NAMALWA (cell line): ENCODE results near the gene BICDL2.
"Not testable (repeated sequence)": the region's sequence is repeated elsewhere in the genome, so short reads cannot be mapped to it uniquely, and the experiment has no call there.

Source experiments
- DNase-seq: peaks from one replicate; pipeline ENCODE4 v3.0.0-alpha.2; 2015; ENCODE audit warnings: low spot score

Gene BICDL2

DNA sequence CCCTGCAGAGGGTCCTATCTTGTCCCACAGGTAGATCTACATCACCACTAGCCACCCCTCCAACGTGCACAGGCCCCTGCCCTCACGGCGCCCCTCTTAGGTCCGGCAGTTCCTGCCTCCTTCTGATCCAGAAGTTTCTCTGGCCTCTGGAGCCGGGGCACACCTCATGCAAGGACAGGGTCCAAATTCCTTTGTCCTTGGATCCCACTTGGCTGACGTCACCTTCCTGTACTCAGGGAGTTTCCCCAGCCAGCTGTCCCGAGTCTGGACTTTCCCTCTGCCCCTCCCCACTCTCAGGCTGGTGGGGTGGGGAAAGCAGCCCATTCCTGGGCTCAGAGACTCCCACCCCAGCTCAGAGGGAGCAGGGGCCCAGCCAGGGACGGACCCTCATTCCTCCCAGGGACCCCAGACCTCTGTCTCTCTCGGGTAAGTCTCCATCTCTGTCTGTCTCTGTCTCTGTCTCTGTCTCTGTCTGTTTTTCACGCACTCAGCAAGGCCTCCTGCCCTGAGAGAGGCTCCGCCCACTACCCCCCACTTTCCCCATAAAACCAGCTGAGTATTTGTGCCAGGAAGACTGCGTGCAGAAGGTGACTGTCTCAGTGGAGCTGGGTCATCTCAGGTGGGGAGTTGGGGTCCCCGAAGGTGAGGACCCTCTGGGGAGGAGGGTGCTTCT lies 28.5 kb upstream of the BICDL2 start, which contains the start of gene IL32:
IL32 (plus strand) TSS at position 572 of the 673 bp plus-strand sequence. CDS start 172 bp downstream, outside the sequence.
- no peak for DNase-seq

DNA sequence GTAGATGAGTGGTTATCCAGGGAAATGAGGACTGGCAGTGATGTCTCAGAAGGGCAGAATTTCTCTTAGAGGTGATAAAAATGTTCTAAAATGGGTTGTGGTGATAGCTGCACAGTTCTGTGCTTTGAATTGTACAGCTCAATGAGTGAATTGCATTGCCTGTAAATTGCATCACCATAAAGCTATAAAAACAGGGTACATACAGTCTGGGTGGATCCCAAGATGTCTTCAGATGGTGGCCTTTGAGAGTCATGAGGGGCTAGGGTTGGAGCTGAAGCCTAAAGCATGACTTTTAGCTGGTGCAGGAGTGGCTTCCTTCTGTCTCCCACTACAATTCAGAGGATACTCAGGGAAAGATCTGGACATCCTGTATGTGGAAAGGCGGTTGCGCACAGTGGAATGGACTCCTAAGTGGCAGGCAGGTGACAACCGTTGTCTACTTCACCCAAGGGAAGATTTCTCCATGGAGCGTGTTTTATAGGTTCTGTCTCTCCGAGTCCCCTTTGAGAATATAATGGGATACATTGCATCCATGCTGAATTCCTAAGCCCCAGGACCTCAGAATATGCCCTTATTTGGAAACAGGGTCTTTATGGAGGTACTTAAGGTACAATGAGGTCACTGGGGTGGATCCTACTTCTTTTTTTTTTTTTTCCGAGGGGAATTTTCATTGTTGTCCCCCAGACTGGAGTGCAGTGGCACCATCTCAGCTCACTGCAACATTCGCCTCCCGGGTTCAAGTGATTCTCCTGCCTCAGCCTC lies 27.1 kb upstream of the BICDL2 start:
- no peak for DNase-seq

DNA sequence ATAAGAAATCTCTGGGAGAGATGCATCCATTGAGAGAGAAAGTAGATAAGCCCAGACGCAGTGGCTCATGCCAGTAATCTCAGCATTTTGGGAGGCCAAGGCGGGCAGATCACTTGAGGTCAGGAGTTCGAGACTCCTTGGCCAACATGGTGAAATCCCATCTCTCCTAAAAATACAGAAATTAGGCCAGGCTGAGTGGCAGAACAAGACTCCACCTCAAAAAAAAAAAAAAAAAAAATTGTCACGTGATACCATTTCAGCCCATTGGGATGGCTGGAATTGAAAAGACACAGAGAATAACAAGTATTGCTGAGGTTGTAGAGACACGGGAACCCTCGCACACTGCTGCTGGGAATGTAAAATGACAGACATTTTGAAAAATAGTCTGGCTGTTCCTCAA lies 25.8 kb upstream of the BICDL2 start:
- no peak for DNase-seq

DNA sequence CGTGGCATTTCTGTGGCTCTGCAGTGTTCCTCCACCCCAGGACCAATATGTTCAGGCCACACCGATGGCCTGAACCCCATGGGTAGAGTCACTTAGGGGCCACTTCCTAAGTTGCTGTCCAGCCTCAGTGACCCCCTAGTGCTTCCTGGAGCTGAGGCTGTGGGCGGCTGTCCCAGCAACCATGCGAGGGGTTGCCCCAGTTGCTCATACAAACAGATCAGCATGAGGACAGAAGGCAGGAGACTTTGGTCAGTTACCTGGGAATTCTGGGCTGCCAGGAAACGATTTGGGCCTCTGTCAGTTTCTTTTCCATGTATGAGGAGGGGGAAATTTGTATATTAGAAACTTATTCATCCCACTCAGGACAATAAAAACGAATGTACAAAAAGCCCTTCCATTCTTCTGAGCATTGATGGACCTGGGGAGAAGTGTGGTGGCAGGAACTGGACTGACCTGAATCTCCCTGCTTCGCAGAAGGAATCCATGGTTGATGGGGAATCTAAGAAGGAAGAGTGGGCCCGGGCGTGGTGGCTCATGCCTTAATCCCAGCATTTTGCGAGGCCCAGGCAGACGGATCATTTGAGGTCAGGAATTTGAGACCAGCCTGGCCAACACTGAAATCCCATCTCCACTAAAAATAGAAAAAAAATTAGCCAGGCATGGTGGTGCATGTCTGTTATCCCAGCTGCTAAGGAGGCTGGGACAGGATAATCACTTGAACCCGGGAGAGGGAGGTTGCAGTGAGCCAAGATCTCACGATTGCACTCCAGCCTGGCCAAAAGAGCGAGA lies 23.8 kb upstream of the BICDL2 start:
- DNase-seq, result no peak

DNA sequence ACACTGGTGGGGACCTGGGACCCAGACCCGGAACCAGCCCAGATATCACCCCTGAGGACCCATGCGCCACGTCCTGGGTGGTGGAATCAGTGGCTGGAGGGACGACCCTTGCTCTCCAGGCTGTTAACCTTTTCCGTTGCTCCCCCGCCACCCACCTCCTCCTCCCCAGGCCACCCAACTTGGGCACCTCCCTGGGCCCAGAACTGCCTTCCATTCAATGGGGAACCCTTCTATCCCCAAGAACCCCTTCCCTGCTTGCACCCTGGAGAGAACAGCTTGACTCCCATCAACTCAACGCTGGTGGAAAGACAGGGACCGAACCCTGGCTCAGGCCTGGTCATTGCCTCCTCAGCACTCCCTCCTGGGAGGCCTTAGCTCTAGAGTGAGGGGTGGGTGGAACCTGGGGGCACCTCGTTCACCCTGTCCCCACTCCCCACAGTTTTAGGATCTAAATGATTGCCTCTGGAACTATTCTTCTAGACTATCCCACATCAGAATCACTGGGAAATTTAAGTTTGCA lies 23.0 kb upstream of the BICDL2 start:
- no peak for DNase-seq

DNA sequence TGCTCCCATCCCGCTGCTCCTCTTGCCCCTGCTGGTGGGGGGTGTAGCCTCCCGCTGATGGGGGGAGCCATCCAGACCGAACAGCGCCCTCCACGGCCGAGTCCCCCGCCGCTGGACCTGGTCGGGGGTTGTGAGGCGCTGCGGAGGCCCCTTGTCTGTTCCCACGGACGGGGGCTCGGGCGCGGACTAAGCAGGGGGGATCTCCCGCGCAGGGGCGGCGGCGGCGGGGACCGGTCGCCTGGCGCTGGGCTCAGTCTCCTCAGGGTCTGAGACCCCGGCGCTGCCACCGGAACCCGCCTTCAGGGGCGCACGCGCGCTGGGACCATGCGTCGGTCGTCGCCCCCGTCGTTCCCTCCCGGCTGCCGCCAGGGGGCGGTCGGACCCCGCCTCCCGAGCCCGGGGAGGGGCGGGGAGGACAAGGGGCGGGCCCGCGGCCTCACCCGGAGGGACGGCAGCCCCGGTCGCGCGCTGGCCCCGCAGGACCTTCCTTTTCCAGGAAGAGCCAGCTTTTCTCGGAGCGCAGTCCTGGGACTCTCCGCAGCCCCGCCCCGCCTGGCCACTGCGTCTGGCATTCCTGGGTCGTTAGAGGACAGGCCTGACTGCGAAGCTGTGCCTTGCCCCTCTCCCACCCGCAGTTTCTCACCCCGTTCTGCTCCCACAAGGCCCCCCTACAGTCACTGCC lies 22.4 kb upstream of the BICDL2 start:
- DNase-seq, result peak; percentile 90

DNA sequence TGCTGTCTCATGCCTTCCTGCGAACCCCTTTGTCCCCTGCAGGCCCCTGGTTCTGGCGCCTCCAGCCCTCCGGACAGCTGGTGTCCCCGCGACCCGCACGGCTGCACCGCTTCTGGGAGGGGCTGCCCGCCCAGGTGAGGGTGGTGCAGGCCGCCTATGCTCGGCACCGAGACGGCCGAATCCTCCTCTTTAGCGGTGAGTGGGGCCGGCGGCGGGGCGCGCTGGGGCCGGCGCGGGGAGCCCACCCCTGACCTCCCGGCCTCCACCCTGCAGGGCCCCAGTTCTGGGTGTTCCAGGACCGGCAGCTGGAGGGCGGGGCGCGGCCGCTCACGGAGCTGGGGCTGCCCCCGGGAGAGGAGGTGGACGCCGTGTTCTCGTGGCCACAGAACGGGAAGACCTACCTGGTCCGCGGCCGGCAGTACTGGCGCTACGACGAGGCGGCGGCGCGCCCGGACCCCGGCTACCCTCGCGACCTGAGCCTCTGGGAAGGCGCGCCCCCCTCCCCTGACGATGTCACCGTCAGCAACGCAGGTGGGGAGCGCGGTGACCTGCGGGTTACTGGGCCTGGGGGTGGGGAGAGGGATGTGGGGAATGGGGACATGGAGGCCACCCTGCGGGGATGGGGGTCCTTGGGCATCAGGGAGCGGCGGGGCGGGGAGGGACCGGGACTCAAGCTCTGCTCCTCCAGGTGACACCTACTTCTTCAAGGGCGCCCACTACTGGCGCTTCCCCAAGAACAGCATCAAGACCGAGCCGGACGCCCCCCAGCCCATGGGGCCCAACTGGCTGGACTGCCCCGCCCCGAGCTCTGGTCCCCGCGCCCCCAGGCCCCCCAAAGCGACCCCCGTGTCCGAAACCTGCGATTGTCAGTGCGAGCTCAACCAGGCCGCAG lies 21.6 kb upstream of the BICDL2 start:
- DNase-seq, result peak; percentile 65

DNA sequence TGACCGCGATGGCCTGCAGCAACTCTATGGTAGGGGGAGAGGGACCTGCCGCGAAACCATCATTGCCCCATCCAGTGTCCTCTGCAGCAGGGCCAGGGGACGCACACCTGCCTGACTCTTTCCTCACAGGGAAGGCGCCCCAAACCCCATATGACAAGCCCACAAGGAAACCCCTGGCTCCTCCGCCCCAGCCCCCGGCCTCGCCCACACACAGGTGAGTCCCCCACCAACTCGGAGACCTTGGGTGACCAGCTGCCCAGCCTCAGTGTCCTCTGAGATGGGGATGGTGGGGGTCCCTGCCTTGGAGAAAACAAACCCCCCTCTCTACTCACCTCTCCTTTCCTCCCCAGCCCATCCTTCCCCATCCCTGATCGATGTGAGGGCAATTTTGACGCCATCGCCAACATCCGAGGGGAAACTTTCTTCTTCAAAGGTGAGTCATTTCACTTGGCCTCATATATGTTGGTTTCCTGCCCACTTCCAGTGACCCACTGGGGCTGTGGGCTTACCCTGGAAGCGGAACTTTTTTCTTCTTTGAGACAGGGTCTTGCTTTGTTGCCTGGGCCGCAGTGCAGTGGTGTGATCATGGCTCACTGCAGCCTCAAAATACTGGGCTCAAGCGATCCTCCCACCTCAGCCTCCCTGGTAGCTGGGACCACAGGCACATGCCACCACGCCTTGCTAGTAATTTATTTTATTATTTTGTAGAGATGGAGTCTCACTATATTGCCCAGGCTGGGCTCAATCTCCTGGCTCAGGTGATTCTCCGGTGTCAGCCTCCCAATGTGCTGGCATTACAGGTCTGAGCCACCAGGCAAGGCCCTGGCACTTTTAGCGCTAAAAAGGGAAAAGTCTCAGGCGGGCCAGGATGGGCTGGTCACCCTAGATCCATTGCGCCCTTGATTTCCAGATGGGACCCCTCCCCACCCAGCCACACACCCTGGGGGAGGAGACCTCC lies 20.7 kb upstream of the BICDL2 start:
- DNase-seq, result no peak

DNA sequence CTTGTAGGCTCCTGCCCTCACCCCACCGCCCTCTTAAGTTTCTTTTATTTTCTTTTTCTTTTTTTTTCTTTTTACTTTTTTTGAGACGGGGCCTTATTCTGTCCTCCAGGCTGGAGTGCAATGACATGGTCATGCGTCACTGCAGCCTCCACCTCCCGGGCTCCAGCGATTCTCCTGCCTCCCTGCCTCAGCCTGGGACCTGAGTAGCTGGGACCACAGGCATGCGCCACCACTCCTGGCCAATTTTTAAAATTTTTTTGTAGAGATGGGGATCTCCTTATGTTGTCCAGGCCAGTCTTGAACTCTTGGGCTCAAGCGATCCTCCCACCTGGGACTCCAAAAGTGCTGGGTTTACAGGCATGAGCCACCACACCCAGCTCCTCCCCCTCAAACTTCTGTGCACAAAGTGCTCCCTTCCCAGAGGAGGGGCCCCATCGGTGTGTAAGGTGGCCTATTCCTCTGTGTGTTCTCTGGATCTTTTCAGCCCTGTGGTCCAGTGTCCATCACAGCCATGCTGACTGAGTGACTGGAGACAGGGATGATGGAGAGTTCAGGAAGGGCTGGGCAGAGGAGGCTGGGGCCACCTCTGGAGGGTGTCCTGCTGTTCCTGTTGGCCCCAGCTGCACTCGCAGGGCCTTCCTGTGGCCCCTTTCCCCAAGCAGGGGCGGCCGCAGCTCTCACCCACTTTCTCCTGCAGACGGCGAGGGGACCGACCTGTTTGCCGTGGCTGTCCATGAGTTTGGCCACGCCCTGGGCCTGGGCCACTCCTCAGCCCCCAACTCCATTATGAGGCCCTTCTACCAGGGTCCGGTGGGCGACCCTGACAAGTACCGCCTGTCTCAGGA lies 19.8 kb upstream of the BICDL2 start:
- DNase-seq, result no peak

DNA sequence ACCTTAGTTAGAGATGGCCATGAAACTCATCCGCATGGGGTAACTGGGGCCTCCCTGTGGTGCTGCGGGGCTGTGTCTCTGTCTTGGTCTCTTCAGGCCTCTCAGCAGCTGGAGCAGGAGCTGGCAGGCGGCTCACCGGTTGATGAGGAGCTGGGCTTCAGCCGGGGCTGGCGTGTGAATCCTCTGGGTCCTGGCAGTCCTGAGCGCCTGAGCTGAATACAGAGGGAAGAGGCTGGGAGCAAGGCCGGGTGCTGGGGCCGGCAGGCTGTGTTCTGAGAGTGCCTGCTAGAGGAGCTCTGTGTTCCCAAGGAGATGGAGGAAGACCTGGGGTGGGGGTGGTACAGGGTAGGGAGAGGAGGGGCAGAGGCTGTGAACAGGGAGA lies 19.0 kb upstream of the BICDL2 start:
- not testable (repeated sequence) for DNase-seq

DNA sequence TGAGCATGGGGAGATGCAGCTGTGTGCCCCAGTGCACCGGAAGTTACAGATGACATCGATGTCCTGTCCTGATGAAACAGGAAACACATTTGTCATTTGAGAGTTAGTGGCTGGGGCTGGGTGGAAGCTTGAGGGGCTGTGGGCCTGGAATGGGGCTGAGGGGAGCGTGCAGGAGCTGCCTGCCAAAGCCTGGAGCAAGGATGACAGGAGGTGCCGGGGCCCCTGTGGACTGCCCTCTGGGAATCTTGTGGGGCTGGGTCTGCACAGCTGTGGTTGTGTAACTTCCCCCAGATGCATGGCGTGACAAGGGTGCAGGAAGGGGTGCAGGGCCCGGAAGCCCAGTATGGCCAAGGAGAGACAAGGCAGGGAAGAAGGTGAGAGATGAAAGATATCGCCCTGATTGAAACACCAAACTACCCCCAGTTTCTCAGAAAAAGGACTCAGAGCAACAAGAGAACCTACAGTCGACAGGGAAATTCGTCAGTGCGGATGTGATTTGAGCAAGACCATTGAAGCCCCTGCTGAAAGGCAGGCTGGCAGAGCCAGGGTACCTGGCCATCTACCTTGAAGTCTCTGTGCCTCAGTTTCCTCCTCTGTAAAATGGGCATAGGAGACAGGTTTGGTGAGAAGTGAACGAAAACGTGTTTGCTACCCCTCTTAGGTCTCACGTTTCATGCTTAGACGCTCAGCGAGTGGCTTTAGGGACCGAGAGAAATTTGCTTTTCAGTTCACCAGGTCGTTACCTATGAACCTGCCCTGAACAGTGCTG lies 18.4 kb upstream of the BICDL2 start:
- DNase-seq, result no peak

DNA sequence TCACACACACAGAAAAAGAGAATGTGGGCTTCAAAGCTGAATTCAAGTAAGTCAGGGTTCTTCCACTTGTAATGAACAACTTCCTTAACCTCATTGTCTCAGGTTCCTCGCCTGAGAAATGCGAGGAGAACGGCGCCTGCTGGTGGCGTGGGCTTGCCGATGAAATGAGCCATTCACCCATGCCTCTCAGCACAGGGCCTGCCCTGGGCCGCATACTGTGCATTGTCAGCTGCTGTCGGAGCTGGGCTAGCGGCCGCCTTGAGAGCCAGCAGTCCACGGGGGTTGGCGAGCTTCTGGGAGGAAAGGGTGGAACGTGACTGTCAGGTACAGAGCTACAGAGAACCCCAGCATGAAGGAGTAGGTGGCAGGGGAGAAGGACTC lies 16.6 kb upstream of the BICDL2 start:
- not testable (repeated sequence) for DNase-seq

DNA sequence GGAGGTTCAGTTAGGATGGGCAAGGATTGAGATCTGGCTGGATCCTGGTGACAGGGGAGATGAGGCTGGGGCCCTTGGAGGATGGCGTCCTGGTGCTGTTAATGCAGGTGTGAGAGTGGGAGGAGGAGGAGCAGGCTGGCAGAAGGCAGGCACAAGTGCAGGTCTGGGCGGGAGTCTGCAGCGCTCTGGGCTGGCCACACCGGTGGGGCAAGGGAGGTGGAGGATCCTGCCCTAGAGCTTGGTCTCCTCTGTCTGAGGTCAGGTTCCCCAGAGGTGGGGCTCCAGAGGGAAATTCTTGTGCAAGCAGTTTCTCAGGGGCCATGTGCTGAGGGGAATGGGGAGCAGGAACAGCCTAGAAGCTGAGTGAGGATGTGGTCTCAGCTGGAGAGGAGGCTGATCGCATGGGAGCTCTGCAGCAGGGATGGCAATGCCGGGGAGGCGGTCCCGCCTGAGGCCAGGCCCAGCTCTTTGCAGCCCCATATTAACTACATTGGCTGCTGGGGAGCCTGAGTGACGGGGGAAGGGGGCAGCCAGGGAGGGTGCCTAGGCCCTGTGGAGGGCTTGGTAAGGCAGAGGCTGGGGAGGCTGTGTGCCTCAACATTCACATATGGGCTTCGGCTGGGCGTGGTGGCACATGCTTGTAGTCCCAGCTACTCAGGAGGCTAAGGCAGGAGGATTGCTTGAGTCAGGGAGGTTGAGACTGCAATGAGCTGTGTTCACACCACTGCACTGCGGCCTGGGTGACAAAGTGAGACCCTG lies 16.0 kb upstream of the BICDL2 start:
- not testable (repeated sequence) for DNase-seq

DNA sequence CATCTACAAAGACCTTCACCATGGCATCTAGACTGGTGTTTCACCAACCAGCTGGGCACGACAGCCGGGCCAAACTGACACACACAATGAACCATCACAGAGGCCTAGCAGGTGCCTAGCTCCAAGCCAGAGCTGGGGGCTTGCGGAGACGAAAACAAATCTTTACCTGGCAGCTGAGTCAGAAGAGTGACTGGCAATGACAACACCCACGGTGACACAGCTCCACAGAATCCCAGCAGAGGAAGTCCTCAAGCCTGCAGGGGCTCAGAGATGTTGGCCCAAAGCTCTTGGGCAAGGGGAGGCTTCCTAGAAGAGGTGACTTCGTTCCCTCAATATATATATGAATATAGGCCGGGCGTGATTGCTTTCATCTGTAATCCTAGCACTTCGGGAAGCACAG lies 14.8 kb upstream of the BICDL2 start:
- DNase-seq, result no peak

DNA sequence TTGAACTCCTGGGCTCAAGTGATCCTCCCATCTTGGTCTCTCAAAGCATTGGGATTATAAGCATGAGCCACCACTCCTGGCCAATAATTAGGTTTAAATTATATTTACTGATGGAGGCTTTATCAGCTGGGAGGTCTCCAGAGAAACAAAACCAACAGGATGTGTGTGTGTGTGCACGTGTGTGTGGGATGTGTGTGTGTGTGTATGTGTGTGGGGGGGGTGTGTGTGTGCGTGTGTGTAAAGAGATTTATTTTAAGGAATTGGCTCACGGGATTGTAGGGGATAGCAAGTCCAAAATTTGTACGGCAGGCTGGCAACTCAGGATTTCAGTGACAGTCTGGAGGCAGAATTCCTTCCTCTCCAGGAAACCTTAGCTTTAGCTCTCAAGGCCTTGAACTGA lies 14.3 kb upstream of the BICDL2 start:
- DNase-seq, result no peak

DNA sequence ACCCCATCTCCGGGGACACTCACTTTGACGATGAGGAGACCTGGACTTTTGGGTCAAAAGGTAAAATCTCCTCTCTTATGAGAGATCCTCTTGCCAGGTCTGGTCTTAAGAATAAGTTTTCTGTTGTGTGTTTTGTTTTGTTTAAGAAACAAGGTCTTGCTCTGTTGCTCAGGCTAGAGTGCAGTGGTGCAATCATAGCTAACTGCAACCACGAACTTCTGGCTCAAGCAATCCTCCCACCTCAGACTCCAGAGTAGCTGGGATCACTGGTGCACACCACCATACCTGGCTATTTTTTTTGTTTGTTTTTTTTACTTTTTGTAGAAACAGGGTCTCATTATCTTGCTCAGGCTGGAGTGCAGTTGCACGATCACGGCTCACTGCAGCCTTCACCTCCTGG lies 13.7 kb upstream of the BICDL2 start:
- DNase-seq, result no peak

DNA sequence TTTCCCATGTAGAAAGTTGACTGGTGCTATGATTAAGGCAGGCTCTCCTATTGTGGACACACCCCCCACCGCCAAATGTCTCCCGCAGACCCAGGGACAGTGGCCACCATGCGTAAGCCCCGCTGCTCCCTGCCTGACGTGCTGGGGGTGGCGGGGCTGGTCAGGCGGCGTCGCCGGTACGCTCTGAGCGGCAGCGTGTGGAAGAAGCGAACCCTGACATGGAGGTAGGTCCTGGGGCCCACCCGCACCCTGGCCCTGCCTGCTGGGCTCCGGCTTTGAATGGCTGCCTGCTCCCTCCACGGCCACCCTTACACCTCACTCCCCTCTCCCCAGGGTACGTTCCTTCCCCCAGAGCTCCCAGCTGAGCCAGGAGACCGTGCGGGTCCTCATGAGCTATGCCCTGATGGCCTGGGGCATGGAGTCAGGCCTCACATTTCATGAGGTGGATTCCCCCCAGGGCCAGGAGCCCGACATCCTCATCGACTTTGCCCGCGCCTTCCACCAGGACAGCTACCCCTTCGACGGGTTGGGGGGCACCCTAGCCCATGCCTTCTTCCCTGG lies 13.3 kb upstream of the BICDL2 start:
- no peak for DNase-seq
